Gastrocnemius medialis (tissue), 4 donors: ENCODE measurements around the gene PSMG2.

Source experiments
- POLR2A ChIP-seq, 2 donors: fragments of 450-650 bp; IDR thresholded peaks; one replicate each; pipeline ENCODE4 v1.6.1; 2017; ENCODE audit warnings: antibody characterized with exemption in 2 of 2, mild to moderate bottlenecking in 2 of 2, moderate library complexity in 2 of 2
- TF ChIP-seq, protein P1 (sequence below), 5 experiments: fragments of 450-650 bp in 3 of 5; fragments of 200-600 bp in 2 of 5; sonication (generic) in 2 of 5; IDR thresholded peaks in 4 of 5; conservative IDR thresholded peaks in 1 of 5; 1 replicate in 4 of 5; 2 replicates in 1 of 5; pipeline ENCODE4 v1.5.1; 2016 to 2019; ENCODE audit warnings: antibody characterized with exemption in 5 of 5, mild to moderate bottlenecking in 3 of 5, moderate library complexity in 3 of 5

DNA sequence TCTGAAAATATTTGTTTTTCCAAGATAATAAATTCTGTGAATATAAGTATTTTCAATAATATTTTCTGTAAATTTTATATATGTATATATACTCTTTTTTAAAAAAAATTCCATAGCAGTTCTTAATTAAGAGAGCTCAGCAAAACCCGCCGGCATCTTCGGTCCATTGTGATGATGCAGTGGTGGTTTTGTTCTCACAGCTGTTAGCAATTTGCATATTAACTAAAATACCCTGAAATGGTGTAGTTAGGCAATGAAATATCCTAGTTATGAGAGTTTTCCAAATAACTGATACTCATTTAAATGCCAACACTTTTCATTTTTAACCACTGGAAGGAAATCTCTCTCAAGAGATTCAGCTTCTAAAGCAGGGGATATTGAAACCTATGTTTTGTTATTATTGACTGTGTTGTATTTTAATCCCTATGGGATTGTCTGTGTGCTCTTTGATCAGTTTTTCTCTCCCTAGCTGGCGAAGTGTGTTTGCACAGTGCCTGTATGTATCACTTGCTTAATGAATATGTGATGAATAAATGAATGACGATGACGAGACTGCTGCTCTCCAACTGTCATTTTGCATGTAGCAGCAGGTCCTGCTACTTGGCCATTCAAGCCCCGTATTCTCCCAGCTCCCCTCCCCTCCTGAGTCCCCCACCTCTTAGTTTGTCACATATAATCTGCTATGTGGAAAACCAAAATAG is 42.4 kb downstream of the PSMG2 start:
- TF ChIP-seq, protein P1, sequence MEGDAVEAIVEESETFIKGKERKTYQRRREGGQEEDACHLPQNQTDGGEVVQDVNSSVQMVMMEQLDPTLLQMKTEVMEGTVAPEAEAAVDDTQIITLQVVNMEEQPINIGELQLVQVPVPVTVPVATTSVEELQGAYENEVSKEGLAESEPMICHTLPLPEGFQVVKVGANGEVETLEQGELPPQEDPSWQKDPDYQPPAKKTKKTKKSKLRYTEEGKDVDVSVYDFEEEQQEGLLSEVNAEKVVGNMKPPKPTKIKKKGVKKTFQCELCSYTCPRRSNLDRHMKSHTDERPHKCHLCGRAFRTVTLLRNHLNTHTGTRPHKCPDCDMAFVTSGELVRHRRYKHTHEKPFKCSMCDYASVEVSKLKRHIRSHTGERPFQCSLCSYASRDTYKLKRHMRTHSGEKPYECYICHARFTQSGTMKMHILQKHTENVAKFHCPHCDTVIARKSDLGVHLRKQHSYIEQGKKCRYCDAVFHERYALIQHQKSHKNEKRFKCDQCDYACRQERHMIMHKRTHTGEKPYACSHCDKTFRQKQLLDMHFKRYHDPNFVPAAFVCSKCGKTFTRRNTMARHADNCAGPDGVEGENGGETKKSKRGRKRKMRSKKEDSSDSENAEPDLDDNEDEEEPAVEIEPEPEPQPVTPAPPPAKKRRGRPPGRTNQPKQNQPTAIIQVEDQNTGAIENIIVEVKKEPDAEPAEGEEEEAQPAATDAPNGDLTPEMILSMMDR (IDR thresholded peaks at IDR 0.05 in 4 of 5, conservative IDR thresholded peaks at IDR 0.05 in 1 of 5): no peak
- TF ChIP-seq POLR2A (IDR thresholded peaks at IDR 0.05): no peak
